Measurements from ENCODE around the gene CASS4.

CASS4 gene

GRCh38 chr20:56423211-56423610 lies 11.2 kb downstream of the CASS4 start:
- no peak for DNase-seq (ENCODE audit: low read depth)

- DNase-seq (ENCODE audit: low read depth), result no peak
Observed at GRCh38 chr20:56423886-56424285, 11.8 kb downstream of the CASS4 start.

- no peak for DNase-seq (ENCODE audit: low read depth)
Observed at GRCh38 chr20:56424931-56425330, 12.9 kb downstream of the CASS4 start.

- no peak for DNase-seq (ENCODE audit: low read depth)
Observed at GRCh38 chr20:56426026-56426425, 14.0 kb downstream of the CASS4 start.

- no peak for DNase-seq (ENCODE audit: low read depth)
Observed at GRCh38 chr20:56426926-56427325, 14.9 kb downstream of the CASS4 start.

GRCh38 chr20:56427797-56428196 lies 15.7 kb downstream of the CASS4 start:
- no peak for DNase-seq (ENCODE audit: low read depth)

- no peak for DNase-seq (ENCODE audit: low read depth)
Observed at GRCh38 chr20:56428410-56428809, 16.4 kb downstream of the CASS4 start.

- no peak for DNase-seq (ENCODE audit: low read depth)
Observed at GRCh38 chr20:56428881-56429280, 16.8 kb downstream of the CASS4 start.

- DNase-seq (ENCODE audit: low read depth), result peak; percentile 18
Observed at GRCh38 chr20:56429502-56429901, 17.4 kb downstream of the CASS4 start.

- DNase-seq (ENCODE audit: low read depth), result no peak
Observed at GRCh38 chr20:56429941-56430340, 17.9 kb downstream of the CASS4 start.

GRCh38 chr20:56430461-56430860 lies 18.4 kb downstream of the CASS4 start:
- DNase-seq (ENCODE audit: low read depth), result no peak

GRCh38 chr20:56430957-56431356 lies 18.9 kb downstream of the CASS4 start:
- DNase-seq (ENCODE audit: low read depth), result no peak

GRCh38 chr20:56431471-56431870 lies 19.4 kb downstream of the CASS4 start:
- no peak for DNase-seq (ENCODE audit: low read depth)

GRCh38 chr20:56433221-56433879 lies 21.3 kb downstream of the CASS4 start:
- DNase-seq (ENCODE audit: low read depth), result no peak

- DNase-seq (ENCODE audit: low read depth), result no peak
Observed at GRCh38 chr20:56433880-56434255, 21.8 kb downstream of the CASS4 start.

- DNase-seq (ENCODE audit: low read depth), result no peak
Observed at GRCh38 chr20:56437196-56437960, 25.3 kb downstream of the CASS4 start.

- no peak for DNase-seq (ENCODE audit: low read depth)
Observed at GRCh38 chr20:56438284-56438683, 26.2 kb downstream of the CASS4 start.

GRCh38 chr20:56439771-56440291 lies 27.8 kb downstream of the CASS4 start:
- no peak for DNase-seq (ENCODE audit: low read depth)

GRCh38 chr20:56440346-56441007 lies 28.4 kb downstream of the CASS4 start:
- DNase-seq (ENCODE audit: low read depth), result peak; percentile 44

- no peak for DNase-seq (ENCODE audit: low read depth)
Observed at GRCh38 chr20:56442389-56443365, 30.6 kb downstream of the CASS4 start.

GRCh38 chr20:56443654-56444540 lies 31.8 kb downstream of the CASS4 start:
- no peak for DNase-seq (ENCODE audit: low read depth)
